ENCODE data around the gene OSBPL6.

OSBPL6 gene

DNA sequence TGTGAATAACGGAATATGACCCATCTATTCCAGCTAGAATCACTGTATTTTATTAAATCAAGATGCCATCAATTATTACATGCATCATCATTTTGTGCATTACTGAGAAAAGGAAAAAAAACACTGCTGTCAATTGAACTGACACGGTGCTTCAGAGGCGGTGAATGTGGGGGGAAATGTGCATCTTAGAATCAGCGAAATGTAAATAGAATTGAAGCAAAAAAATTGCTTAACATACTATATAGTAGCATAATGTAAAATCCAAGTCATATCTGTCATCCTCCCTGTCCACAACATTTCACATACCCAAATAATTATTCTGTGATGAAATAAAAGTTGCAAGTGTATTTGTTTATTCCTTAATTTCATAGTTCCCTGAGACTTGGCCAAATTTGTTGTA, 172.1 kb downstream of the OSBPL6 start:
- H3K9me3 ChIP-seq (ENCODE audit: control insufficient read depth, insufficient read depth, low read depth, low read length), result no peaks in the 10 kb centered on the region
- H3K36me3 ChIP-seq (ENCODE audit: control insufficient read depth in 2 of 2, insufficient read depth in 1 of 2, low read length in 2 of 2), result peaks cover 0 to 5% of the 10 kb centered on the region in 2 experiments; a peak in 1 of 3 replicates
- 0 out of 2 replicates have a peak, but pooled peaks cover 5% of the 10 kb centered on the region for H3K4me1 ChIP-seq (ENCODE audit: control insufficient read depth, insufficient read depth, low read length)
- TF ChIP-seq ZNF24 (tag by site-specific recombination; IDR thresholded peaks at IDR 0.05) (no peak), ZNF19 (tag by site-specific recombination; IDR thresholded peaks at IDR 0.05; ENCODE audit: low read depth) (no peak)
- no peak overlapping the region for H3K27ac ChIP-seq (ENCODE audit: extremely low read depth, low read depth, low read length)
- ChIA-PET CTCF (interaction anchor here (0.6 to 0.7 kb wide), 2 partner anchors 85 to 148 kb away, joined by 3 read pairs; partner anchors contain the start of genes PJVK and PRKRA), POLR2A (no interaction called here)
- H3K4me3 ChIP-seq (ENCODE audit: low read depth, low read length), result no peak overlapping the region

DNA sequence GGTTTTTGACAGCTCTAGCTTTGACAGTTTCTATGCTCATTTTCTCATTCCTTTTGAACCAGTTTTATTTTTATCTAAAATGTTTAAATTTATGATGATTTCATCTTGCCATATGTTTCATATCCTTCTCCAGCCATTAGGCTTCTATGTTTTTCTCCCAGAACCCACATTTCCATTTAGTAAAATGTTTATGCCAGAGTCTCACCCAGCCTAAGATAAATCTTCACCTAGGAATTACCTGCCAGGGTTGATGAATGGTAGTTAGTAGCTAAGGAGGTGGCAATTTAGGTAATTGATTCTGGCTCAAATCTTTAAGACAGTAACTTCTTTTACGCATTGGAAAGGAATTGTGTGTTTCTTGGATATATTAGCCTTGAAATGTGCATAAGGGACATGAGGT, 173.0 kb downstream of the OSBPL6 start:
- H3K4me1 ChIP-seq (ENCODE audit: control insufficient read depth, insufficient read depth, low read length), result 0 out of 2 replicates have a peak, but pooled peaks cover 5% of the 10 kb centered on the region
- H3K36me3 ChIP-seq (ENCODE audit: control insufficient read depth in 2 of 2, insufficient read depth in 1 of 2, low read length in 2 of 2), result peaks cover 0 to 5% of the 10 kb centered on the region in 2 experiments; a peak in 1 of 3 replicates
- TF ChIP-seq ZNF214 (tag by site-specific recombination; IDR thresholded peaks at IDR 0.05; ENCODE audit: borderline replicate concordance) (no peak), ZNF140 (tag by site-specific recombination; IDR thresholded peaks at IDR 0.05) (no peak), IKZF3 (tag by site-specific recombination; IDR thresholded peaks at IDR 0.05) (no peak), ZNF571 (tag by site-specific recombination; IDR thresholded peaks at IDR 0.05) (no peak), ZBTB21 (tag by site-specific recombination; IDR thresholded peaks at IDR 0.05) (no peak), ZFP69B (tag by site-specific recombination; IDR thresholded peaks at IDR 0.05) (no peak), ZNF24 (tag by site-specific recombination; IDR thresholded peaks at IDR 0.05) (no peak), BCL11B (tag by site-specific recombination; IDR thresholded peaks at IDR 0.05; ENCODE audit: low read depth) (no peak)
- TF ChIP-seq, protein P1, sequence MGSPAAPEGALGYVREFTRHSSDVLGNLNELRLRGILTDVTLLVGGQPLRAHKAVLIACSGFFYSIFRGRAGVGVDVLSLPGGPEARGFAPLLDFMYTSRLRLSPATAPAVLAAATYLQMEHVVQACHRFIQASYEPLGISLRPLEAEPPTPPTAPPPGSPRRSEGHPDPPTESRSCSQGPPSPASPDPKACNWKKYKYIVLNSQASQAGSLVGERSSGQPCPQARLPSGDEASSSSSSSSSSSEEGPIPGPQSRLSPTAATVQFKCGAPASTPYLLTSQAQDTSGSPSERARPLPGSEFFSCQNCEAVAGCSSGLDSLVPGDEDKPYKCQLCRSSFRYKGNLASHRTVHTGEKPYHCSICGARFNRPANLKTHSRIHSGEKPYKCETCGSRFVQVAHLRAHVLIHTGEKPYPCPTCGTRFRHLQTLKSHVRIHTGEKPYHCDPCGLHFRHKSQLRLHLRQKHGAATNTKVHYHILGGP (tag by site-specific recombination; IDR thresholded peaks at IDR 0.05), result no peak
- TF ChIP-seq, protein P2, sequence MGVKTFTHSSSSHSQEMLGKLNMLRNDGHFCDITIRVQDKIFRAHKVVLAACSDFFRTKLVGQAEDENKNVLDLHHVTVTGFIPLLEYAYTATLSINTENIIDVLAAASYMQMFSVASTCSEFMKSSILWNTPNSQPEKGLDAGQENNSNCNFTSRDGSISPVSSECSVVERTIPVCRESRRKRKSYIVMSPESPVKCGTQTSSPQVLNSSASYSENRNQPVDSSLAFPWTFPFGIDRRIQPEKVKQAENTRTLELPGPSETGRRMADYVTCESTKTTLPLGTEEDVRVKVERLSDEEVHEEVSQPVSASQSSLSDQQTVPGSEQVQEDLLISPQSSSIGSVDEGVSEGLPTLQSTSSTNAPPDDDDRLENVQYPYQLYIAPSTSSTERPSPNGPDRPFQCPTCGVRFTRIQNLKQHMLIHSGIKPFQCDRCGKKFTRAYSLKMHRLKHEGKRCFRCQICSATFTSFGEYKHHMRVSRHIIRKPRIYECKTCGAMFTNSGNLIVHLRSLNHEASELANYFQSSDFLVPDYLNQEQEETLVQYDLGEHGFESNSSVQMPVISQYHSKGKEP (tag by site-specific recombination; IDR thresholded peaks at IDR 0.05), result no peak
- H3K4me3 ChIP-seq (ENCODE audit: low read depth, low read length), result no peak overlapping the region
- ChIA-PET CTCF (interaction anchor here (1.2 kb wide), 1 partner anchor 256 kb away, joined by 3 read pairs; no protein-coding TSS in a partner anchor), POLR2A (no interaction called here)
- no peak overlapping the region for H3K27ac ChIP-seq (ENCODE audit: extremely low read depth, low read depth, low read length)
- H3K9me3 ChIP-seq (ENCODE audit: control insufficient read depth, insufficient read depth, low read depth, low read length), result no peaks in the 10 kb centered on the region

DNA sequence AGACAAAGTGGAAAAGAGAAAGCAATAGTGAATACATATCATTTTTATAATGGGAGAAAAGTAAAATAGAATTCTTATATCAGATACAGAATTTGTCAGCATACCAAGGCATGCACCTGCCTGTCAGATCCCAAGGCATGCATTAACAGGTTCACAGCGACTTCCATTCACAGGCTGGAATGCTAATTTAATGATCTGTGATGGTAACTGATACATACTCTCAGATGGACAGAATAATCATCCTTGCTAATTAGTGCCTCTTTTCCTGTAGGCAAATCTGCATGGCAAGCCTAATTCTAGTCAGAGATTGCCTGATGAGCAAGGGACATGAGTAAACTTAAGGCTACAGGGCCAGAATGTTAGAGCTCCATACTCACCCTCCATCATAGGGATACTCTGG, 180.6 kb downstream of the OSBPL6 start:
- Histone ChIP-seq H3K4me3 (ENCODE audit: low read depth, low read length) (no peak overlapping the region), H3K4me1 (ENCODE audit: control insufficient read depth, insufficient read depth, low read length) (no peaks in the 10 kb centered on the region), H3K36me3 (ENCODE audit: control insufficient read depth in 2 of 2, insufficient read depth in 1 of 2, low read length in 2 of 2) (peaks cover 0 to 11% of the 10 kb centered on the region in 2 experiments; a peak in 1 of 3 replicates), H3K9me3 (ENCODE audit: control insufficient read depth, insufficient read depth, low read depth, low read length) (no peaks in the 10 kb centered on the region), H3K27ac (ENCODE audit: extremely low read depth, low read depth, low read length) (no peak overlapping the region)
- ChIA-PET CTCF (no interaction called here), POLR2A (no interaction called here)
- TF ChIP-seq ZNF37A (tag by site-specific recombination; IDR thresholded peaks at IDR 0.05), result no peak
- TF ChIP-seq, protein P3, sequence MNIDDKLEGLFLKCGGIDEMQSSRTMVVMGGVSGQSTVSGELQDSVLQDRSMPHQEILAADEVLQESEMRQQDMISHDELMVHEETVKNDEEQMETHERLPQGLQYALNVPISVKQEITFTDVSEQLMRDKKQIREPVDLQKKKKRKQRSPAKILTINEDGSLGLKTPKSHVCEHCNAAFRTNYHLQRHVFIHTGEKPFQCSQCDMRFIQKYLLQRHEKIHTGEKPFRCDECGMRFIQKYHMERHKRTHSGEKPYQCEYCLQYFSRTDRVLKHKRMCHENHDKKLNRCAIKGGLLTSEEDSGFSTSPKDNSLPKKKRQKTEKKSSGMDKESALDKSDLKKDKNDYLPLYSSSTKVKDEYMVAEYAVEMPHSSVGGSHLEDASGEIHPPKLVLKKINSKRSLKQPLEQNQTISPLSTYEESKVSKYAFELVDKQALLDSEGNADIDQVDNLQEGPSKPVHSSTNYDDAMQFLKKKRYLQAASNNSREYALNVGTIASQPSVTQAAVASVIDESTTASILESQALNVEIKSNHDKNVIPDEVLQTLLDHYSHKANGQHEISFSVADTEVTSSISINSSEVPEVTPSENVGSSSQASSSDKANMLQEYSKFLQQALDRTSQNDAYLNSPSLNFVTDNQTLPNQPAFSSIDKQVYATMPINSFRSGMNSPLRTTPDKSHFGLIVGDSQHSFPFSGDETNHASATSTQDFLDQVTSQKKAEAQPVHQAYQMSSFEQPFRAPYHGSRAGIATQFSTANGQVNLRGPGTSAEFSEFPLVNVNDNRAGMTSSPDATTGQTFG (tag by site-specific recombination; IDR thresholded peaks at IDR 0.05; ENCODE audit: borderline replicate concordance), result no peak
- TF ChIP-seq ZNF324 (tag by site-specific recombination; IDR thresholded peaks at IDR 0.05), result no peak

Measured in HEK293 (cell line).